Fibroblast of villous mesenchyme (primary cell): ENCODE measurements around the gene SUPT3H. TPM values are rescaled to one million over a fixed set of nuclear protein-coding genes. Genes with fewer than 3 reads are reported as not detected.
"Not testable (repeated sequence)": the region's sequence is repeated elsewhere in the genome, so short reads cannot be mapped to it uniquely, and the experiment has no call there.

Source experiments
- DNase-seq: peaks from one replicate; pipeline ENCODE4 v3.0.0-alpha.2; 2010; ENCODE audit warnings: low read depth
- H3K4me3 ChIP-seq: 2 replicates; pipeline ENCODE4 v1.5.1; 2011; ENCODE audit warnings: low read depth, mild to moderate bottlenecking, low read length
- total RNA-seq: library from RNA; depleted of rRNA; stranded (reverse); fragments of >200 nt; gene quantifications from 2 replicates; pipeline ENCODE4 v1.2.3, GENCODE V29; 2012
- TF ChIP-seq, protein P1 (sequence below): IDR thresholded peaks from 2 replicates; pipeline ENCODE4 v1.5.1; 2012; ENCODE audit warnings: low read depth, mild to moderate bottlenecking, low read length; ENCODE audit not compliant: insufficient read depth

The SUPT3H gene
- total RNA-seq, 1 donor, result 7.8 TPM

DNA sequence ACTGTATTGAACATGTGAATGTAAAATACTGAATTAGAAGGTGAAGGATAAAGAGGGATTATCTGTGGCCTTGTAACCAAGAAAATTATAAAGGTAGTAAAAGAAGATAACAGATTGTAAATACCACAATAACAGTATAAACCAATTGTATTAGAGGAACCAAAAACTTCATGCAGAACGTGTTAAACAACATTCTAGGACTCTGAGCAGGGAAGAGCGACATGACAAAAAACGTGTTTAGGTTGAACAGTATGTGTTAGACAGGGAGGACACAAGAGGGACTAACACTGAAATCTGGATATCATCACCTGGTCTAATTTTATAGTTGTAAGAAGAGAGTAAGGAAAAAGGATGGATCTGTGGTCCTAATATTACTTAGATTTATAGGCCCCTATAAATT lies 308.6 kb downstream of the SUPT3H start:
- TF ChIP-seq, protein P1, sequence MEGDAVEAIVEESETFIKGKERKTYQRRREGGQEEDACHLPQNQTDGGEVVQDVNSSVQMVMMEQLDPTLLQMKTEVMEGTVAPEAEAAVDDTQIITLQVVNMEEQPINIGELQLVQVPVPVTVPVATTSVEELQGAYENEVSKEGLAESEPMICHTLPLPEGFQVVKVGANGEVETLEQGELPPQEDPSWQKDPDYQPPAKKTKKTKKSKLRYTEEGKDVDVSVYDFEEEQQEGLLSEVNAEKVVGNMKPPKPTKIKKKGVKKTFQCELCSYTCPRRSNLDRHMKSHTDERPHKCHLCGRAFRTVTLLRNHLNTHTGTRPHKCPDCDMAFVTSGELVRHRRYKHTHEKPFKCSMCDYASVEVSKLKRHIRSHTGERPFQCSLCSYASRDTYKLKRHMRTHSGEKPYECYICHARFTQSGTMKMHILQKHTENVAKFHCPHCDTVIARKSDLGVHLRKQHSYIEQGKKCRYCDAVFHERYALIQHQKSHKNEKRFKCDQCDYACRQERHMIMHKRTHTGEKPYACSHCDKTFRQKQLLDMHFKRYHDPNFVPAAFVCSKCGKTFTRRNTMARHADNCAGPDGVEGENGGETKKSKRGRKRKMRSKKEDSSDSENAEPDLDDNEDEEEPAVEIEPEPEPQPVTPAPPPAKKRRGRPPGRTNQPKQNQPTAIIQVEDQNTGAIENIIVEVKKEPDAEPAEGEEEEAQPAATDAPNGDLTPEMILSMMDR, result no peak
- DNase-seq, result no peak
- H3K4me3 ChIP-seq, result no peak overlapping the region

DNA sequence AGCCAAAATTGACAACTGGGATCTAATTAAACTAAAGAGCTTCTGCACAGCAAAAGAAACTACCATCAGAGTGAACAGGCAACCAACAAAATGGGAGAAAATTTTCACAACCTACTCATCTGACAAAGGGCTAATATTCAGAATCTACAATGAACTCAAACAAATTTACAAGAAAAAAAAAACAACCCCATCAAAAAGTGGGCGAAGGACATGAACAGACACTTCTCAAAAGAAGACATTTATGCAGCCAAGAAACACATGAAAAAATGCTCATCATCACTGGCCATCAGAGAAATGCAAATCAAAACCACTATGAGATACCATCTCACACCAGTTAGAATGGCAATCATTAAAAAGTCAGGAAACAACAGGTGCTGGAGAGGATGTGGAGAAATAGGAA lies 310.3 kb downstream of the SUPT3H start:
- not testable (repeated sequence) for DNase-seq, H3K4me3 ChIP-seq

DNA sequence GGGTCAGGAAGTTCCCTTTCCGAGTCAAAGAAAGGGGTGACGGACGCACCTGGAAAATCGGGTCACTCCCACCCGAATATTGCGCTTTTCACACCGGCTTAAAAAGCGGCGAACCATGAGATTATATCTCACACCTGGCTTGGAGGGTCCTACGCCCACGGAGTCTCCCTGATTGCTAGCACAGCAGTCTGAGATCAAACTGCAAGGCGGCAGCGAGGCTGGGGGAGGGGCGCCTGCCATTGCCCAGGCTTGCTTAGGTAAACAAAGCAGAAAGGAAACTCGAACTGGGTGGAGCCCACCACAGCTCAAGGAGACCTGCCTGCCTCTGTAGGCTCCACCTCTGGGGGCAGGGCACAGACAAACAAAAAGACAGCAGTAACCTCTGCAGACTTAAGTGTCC lies 315.1 kb downstream of the SUPT3H start:
- H3K4me3 ChIP-seq, DNase-seq: not testable (repeated sequence)

DNA sequence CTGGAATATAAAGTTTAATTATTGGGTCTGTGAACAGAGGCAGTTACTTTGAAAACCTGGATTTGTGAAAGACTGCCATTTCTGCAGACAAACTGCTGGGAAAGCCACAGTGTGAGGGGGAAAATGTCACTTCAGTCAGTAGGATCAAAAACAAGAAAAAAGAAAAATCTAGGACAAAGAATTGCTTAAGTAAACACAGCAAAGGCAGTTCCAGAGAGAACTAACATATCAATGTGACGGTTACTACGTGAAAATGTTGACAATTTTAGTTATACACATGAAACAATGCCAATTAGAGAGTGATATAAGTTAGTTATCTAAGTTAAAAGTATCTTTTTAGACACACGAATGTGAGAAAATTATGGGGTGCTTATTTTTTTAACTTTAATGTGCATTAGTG lies 320.0 kb downstream of the SUPT3H start:
- no peak overlapping the region for H3K4me3 ChIP-seq
- DNase-seq, result peak; percentile 18
- TF ChIP-seq, protein P1, result no peak

DNA sequence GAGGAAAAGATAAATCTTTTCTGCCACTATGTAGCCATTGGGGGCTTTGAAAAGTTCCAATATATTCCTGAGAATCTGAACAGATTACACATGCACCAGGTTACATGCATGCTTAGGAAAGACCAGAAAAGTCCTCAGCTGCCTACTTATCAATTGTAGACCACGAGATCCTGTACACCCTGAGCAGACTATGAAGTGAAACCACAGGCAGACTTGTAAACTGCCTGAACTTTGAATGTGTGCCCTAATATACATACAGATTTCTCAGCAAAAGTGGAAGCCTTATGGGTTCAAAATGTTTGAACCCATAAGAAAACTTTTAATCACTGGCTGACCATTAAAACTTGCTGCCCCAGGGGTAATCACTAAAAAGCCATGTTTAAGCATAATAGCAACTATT lies 323.1 kb downstream of the SUPT3H start:
- no peak overlapping the region for H3K4me3 ChIP-seq
- TF ChIP-seq, protein P1, result no peak
- DNase-seq, result peak; percentile 73

DNA sequence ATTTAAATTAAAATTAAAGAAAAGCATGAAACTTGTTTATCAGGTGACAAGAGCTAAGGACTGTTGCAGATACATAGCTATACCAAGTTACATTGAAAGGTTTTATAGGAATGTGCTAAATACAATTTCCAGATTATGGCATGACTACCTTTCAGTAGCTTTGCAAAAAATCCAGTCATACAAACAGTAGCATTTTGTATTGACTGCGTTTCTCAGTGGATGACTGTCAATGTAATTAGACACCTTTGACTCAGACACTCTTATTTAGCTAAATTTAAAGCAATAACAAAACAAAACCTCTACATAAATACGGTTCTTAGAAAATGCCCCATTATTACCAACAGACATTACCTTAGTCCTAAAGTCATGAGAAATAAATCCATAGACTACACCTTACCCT lies 325.4 kb downstream of the SUPT3H start:
- TF ChIP-seq, protein P1, result no peak
- no peak for DNase-seq
- no peak overlapping the region for H3K4me3 ChIP-seq

DNA sequence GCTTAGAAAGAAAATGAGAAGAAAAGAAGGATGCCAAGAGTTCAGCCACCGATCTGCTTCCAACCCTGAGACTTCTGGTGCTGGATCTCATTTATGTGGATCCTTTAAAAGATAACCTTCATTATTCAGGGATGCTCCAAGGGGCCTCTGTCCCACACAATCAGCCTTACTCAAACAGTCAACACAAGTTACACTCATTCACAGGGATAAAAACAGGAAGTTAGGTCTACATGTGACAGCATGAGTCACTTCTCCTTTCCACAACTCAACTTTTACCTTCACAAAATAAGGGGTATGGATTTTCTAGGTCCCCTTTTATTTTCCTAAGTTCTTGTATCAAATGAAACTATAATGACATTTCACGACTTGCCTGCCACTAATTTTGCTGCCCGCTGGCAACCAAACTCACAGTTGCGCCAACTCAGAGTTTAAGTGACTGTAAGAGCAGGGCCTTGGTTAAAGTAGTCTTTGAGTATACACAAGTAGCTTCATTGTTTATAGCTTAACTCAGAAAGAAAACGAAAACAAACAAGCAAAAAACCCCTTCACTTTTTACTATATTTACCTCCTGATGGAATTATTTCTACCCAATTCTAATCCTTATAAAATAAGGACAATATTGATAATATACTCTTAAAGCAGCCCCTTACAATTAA lies 328.4 kb downstream of the SUPT3H start:
- TF ChIP-seq, protein P1, result no peak
- H3K4me3 ChIP-seq, result no peak overlapping the region
- DNase-seq, result peak; percentile 22

DNA sequence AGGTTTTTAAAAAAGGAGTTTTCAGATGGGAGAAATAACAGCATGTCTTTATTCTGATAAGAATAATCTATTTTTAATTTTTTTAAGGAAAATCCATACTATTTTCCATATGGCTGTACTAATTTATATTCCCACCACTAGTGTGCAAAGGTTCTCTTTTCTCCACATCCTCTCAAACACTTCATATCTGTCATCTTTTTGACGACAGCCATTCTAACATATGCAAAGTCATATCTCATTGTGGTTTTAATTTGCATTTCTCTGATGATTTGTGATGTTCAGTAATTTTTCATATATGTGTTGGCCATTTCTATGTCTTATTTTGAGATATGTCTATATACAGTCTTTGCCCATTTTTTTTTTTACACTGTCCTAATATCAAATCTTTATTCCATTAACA lies 330.2 kb downstream of the SUPT3H start:
- TF ChIP-seq, protein P1, result no peak
- H3K4me3 ChIP-seq, result no peak overlapping the region
- no peak for DNase-seq
